ENCODE data around the gene PDZK1IP1.
"Not testable (repeated sequence)": the region's sequence is repeated elsewhere in the genome, so short reads cannot be mapped to it uniquely, and the experiment has no call there.

The PDZK1IP1 gene

GRCh38 chr1:47212636-47213229 is 22.9 kb upstream of the PDZK1IP1 start:
- H3K27ac ChIP-seq (ENCODE audit: low read depth, low read length): peak overlapping the region; percentile 37
- no peak overlapping the region for H3K4me3 ChIP-seq (ENCODE audit: low read depth in 1 of 5, low read length in 5 of 5)
- H3K27me3 ChIP-seq (ENCODE audit: control insufficient read depth in 5 of 5, insufficient read depth in 4 of 5, low read length in 5 of 5): peaks cover 0 to 17% (median 4%) of the 10 kb centered on the region in 5 donors
- H3K9me3 ChIP-seq (ENCODE audit: control insufficient read depth in 5 of 5, low read length in 5 of 5): no peaks in the 10 kb centered on the region
- H3K36me3 ChIP-seq (ENCODE audit: control insufficient read depth in 5 of 5, insufficient read depth in 5 of 5, low read length in 5 of 5): no peaks in the 10 kb centered on the region
- H3K9ac ChIP-seq (ENCODE audit: low read length in 5 of 5): no peak overlapping the region
- H3K4me1 ChIP-seq (ENCODE audit: control insufficient read depth in 5 of 5, insufficient read depth in 5 of 5, low read length in 5 of 5): peaks cover 5 to 62% (median 13%) of the 10 kb centered on the region in 5 donors

- Histone ChIP-seq H3K9me3 (ENCODE audit: control insufficient read depth in 5 of 5, low read length in 5 of 5) (no peaks in the 10 kb centered on the region), H3K36me3 (ENCODE audit: control insufficient read depth in 5 of 5, insufficient read depth in 5 of 5, low read length in 5 of 5) (no peaks in the 10 kb centered on the region), H3K27ac (ENCODE audit: low read depth, low read length) (peak overlapping the region; percentile 37), H3K9ac (ENCODE audit: low read length in 5 of 5) (no peak overlapping the region), H3K27me3 (ENCODE audit: control insufficient read depth in 5 of 5, insufficient read depth in 4 of 5, low read length in 5 of 5) (peaks cover 0 to 18% (median 4%) of the 10 kb centered on the region in 5 donors), H3K4me1 (ENCODE audit: control insufficient read depth in 5 of 5, insufficient read depth in 5 of 5, low read length in 5 of 5) (peaks cover 5 to 56% (median 13%) of the 10 kb centered on the region in 5 donors), H3K4me3 (ENCODE audit: low read depth in 1 of 5, low read length in 5 of 5) (peak overlapping the region in 3 of 5 donors; percentile 6 to 26 (median 13))
These were observed 22.0 kb upstream of the PDZK1IP1 start for GRCh38 chr1:47211796-47212269.

GRCh38 chr1:47210666-47211065 is 20.8 kb upstream of the PDZK1IP1 start:
- no peak overlapping the region for H3K27ac ChIP-seq (ENCODE audit: low read depth, low read length)
- H3K9ac ChIP-seq (ENCODE audit: low read length in 5 of 5): no peak overlapping the region
- peaks cover 5 to 46% (median 13%) of the 10 kb centered on the region in 5 donors for H3K4me1 ChIP-seq (ENCODE audit: control insufficient read depth in 5 of 5, insufficient read depth in 5 of 5, low read length in 5 of 5)
- H3K9me3 ChIP-seq (ENCODE audit: control insufficient read depth in 5 of 5, low read length in 5 of 5): no peaks in the 10 kb centered on the region
- H3K36me3 ChIP-seq (ENCODE audit: control insufficient read depth in 5 of 5, insufficient read depth in 5 of 5, low read length in 5 of 5): no peaks in the 10 kb centered on the region
- H3K4me3 ChIP-seq (ENCODE audit: low read depth in 1 of 5, low read length in 5 of 5): no peak overlapping the region
- peaks cover 0 to 18% (median 4%) of the 10 kb centered on the region in 5 donors for H3K27me3 ChIP-seq (ENCODE audit: control insufficient read depth in 5 of 5, insufficient read depth in 4 of 5, low read length in 5 of 5)

- Histone ChIP-seq H3K9me3 (ENCODE audit: control insufficient read depth in 5 of 5, low read length in 5 of 5) (no peaks in the 10 kb centered on the region), H3K4me1 (ENCODE audit: control insufficient read depth in 5 of 5, insufficient read depth in 5 of 5, low read length in 5 of 5) (peaks cover 5 to 46% (median 13%) of the 10 kb centered on the region in 5 donors), H3K4me3 (ENCODE audit: low read depth in 1 of 5, low read length in 5 of 5) (no peak overlapping the region), H3K27me3 (ENCODE audit: control insufficient read depth in 5 of 5, insufficient read depth in 4 of 5, low read length in 5 of 5) (peaks cover 0 to 18% (median 4%) of the 10 kb centered on the region in 5 donors), H3K27ac (ENCODE audit: low read depth, low read length) (no peak overlapping the region), H3K9ac (ENCODE audit: low read length in 5 of 5) (no peak overlapping the region), H3K36me3 (ENCODE audit: control insufficient read depth in 5 of 5, insufficient read depth in 5 of 5, low read length in 5 of 5) (no peaks in the 10 kb centered on the region)
These were observed 20.0 kb upstream of the PDZK1IP1 start for GRCh38 chr1:47209725-47210325.

GRCh38 chr1:47209091-47209490 is 19.3 kb upstream of the PDZK1IP1 start:
- H3K4me3 ChIP-seq (ENCODE audit: low read depth in 1 of 5, low read length in 5 of 5): no peak overlapping the region
- peaks cover 5 to 41% (median 13%) of the 10 kb centered on the region in 5 donors for H3K4me1 ChIP-seq (ENCODE audit: control insufficient read depth in 5 of 5, insufficient read depth in 5 of 5, low read length in 5 of 5)
- H3K27me3 ChIP-seq (ENCODE audit: control insufficient read depth in 5 of 5, insufficient read depth in 4 of 5, low read length in 5 of 5): peaks cover 0 to 18% (median 4%) of the 10 kb centered on the region in 5 donors
- H3K9me3 ChIP-seq (ENCODE audit: control insufficient read depth in 5 of 5, low read length in 5 of 5): no peaks in the 10 kb centered on the region
- H3K36me3 ChIP-seq (ENCODE audit: control insufficient read depth in 5 of 5, insufficient read depth in 5 of 5, low read length in 5 of 5): no peaks in the 10 kb centered on the region
- no peak overlapping the region for H3K27ac ChIP-seq (ENCODE audit: low read depth, low read length)
- no peak overlapping the region for H3K9ac ChIP-seq (ENCODE audit: low read length in 5 of 5)

- Histone ChIP-seq H3K9me3 (ENCODE audit: control insufficient read depth in 5 of 5, low read length in 5 of 5) (no peaks in the 10 kb centered on the region), H3K4me3 (ENCODE audit: low read depth in 1 of 5, low read length in 5 of 5) (no peak overlapping the region), H3K27me3 (ENCODE audit: control insufficient read depth in 5 of 5, insufficient read depth in 4 of 5, low read length in 5 of 5) (peaks cover 0 to 18% (median 4%) of the 10 kb centered on the region in 5 donors), H3K4me1 (ENCODE audit: control insufficient read depth in 5 of 5, insufficient read depth in 5 of 5, low read length in 5 of 5) (peaks cover 5 to 36% (median 13%) of the 10 kb centered on the region in 5 donors), H3K27ac (ENCODE audit: low read depth, low read length) (no peak overlapping the region), H3K9ac (ENCODE audit: low read length in 5 of 5) (no peak overlapping the region), H3K36me3 (ENCODE audit: control insufficient read depth in 5 of 5, insufficient read depth in 5 of 5, low read length in 5 of 5) (no peaks in the 10 kb centered on the region)
These were observed 18.6 kb upstream of the PDZK1IP1 start for GRCh38 chr1:47208374-47208850.

GRCh38 chr1:47207803-47208373 is 18.1 kb upstream of the PDZK1IP1 start:
- H3K27ac ChIP-seq (ENCODE audit: low read depth, low read length): no peak overlapping the region
- no peaks in the 10 kb centered on the region for H3K9me3 ChIP-seq (ENCODE audit: control insufficient read depth in 5 of 5, low read length in 5 of 5)
- H3K9ac ChIP-seq (ENCODE audit: low read length in 5 of 5): no peak overlapping the region
- no peaks in the 10 kb centered on the region for H3K36me3 ChIP-seq (ENCODE audit: control insufficient read depth in 5 of 5, insufficient read depth in 5 of 5, low read length in 5 of 5)
- peaks cover 0 to 18% (median 4%) of the 10 kb centered on the region in 5 donors for H3K27me3 ChIP-seq (ENCODE audit: control insufficient read depth in 5 of 5, insufficient read depth in 4 of 5, low read length in 5 of 5)
- no peak overlapping the region for H3K4me3 ChIP-seq (ENCODE audit: low read depth in 1 of 5, low read length in 5 of 5)
- peaks cover 5 to 31% (median 10%) of the 10 kb centered on the region in 5 donors for H3K4me1 ChIP-seq (ENCODE audit: control insufficient read depth in 5 of 5, insufficient read depth in 5 of 5, low read length in 5 of 5)

- Histone ChIP-seq H3K9ac (ENCODE audit: low read length in 5 of 5) (no peak overlapping the region), H3K4me1 (ENCODE audit: control insufficient read depth in 5 of 5, insufficient read depth in 5 of 5, low read length in 5 of 5) (peaks cover 0 to 12% (median 0%) of the 10 kb centered on the region in 5 donors)
These were observed 16.1 kb upstream of the PDZK1IP1 start for GRCh38 chr1:47205918-47206317.

GRCh38 chr1:47203504-47203903 is 13.7 kb upstream of the PDZK1IP1 start:
- not testable (repeated sequence) for H3K4me1 ChIP-seq (ENCODE audit: control insufficient read depth in 5 of 5, insufficient read depth in 5 of 5, low read length in 5 of 5); H3K36me3 ChIP-seq (ENCODE audit: control insufficient read depth in 5 of 5, insufficient read depth in 5 of 5, low read length in 5 of 5); H3K4me3 ChIP-seq (ENCODE audit: low read depth in 1 of 5, low read length in 5 of 5); H3K9me3 ChIP-seq (ENCODE audit: control insufficient read depth in 5 of 5, low read length in 5 of 5); H3K27ac ChIP-seq (ENCODE audit: low read depth, low read length); H3K9ac ChIP-seq (ENCODE audit: low read length in 5 of 5)
- H3K27me3 ChIP-seq (ENCODE audit: control insufficient read depth in 5 of 5, insufficient read depth in 4 of 5, low read length in 5 of 5): peaks cover 0 to 14% (median 1%) of the 10 kb centered on the region in 5 donors

More at GRCh38 chr1:47205918-47206317, 16.1 kb upstream of the PDZK1IP1 start:
- H3K36me3 ChIP-seq (ENCODE audit: control insufficient read depth in 5 of 5, insufficient read depth in 5 of 5, low read length in 5 of 5): no peaks in the 10 kb centered on the region
- H3K9me3 ChIP-seq (ENCODE audit: control insufficient read depth in 5 of 5, low read length in 5 of 5): no peaks in the 10 kb centered on the region
- H3K4me3 ChIP-seq (ENCODE audit: low read depth in 1 of 5, low read length in 5 of 5): no peak overlapping the region
- no peak overlapping the region for H3K27ac ChIP-seq (ENCODE audit: low read depth, low read length)
- peaks cover 0 to 18% (median 4%) of the 10 kb centered on the region in 5 donors for H3K27me3 ChIP-seq (ENCODE audit: control insufficient read depth in 5 of 5, insufficient read depth in 4 of 5, low read length in 5 of 5)

GRCh38 chr1:47201179-47201578 is 11.3 kb upstream of the PDZK1IP1 start:
- Histone ChIP-seq H3K36me3 (ENCODE audit: control insufficient read depth in 5 of 5, insufficient read depth in 5 of 5, low read length in 5 of 5) (no peaks in the 10 kb centered on the region), H3K9ac (ENCODE audit: low read length in 5 of 5) (no peak overlapping the region), H3K27me3 (ENCODE audit: control insufficient read depth in 5 of 5, insufficient read depth in 4 of 5, low read length in 5 of 5) (peaks cover 0 to 10% (median 4%) of the 10 kb centered on the region in 5 donors), H3K4me1 (ENCODE audit: control insufficient read depth in 5 of 5, insufficient read depth in 5 of 5, low read length in 5 of 5) (no peaks in the 10 kb centered on the region), H3K27ac (ENCODE audit: low read depth, low read length) (no peak overlapping the region), H3K4me3 (ENCODE audit: low read depth in 1 of 5, low read length in 5 of 5) (no peak overlapping the region), H3K9me3 (ENCODE audit: control insufficient read depth in 5 of 5, low read length in 5 of 5) (no peaks in the 10 kb centered on the region)

All from subcutaneous abdominal adipose tissue (tissue), 5 donors.